GM21717 (cell line): ENCODE results near the gene LRIG2.
"Not testable (repeated sequence)": the region's sequence is repeated elsewhere in the genome, so short reads cannot be mapped to it uniquely, and the experiment has no call there.

Experiments used
- ATAC-seq: cut with Tn5 transposase; IDR thresholded peaks from one replicate; pipeline ENCODE4 v1.9.1; 2021; ENCODE audit warnings: mild to moderate bottlenecking, moderate library complexity; ENCODE audit not compliant: unreplicated experiment

Gene LRIG2

GRCh38 chr1:113072757-113073478 is at the start of gene LRIG2:
Gene LRIG2 (plus strand): TSS chr1:113073198. CDS start chr1:113073407, 209 bp downstream.
- ATAC-seq: peak; percentile 98

GRCh38 chr1:113023316-113023715 is 49.7 kb upstream of the LRIG2 start:
- not testable (repeated sequence) for ATAC-seq

- no peak for ATAC-seq
These were observed 46.0 kb upstream of the LRIG2 start for GRCh38 chr1:113027007-113027406.

GRCh38 chr1:113027449-113027848 is 45.5 kb upstream of the LRIG2 start:
- no peak for ATAC-seq

- ATAC-seq: no peak
These were observed 43.2 kb upstream of the LRIG2 start for GRCh38 chr1:113029822-113030221.

GRCh38 chr1:113031171-113031933 is 41.6 kb upstream of the LRIG2 start:
- peak; percentile 66 for ATAC-seq

- no peak for ATAC-seq
These were observed 37.9 kb upstream of the LRIG2 start for GRCh38 chr1:113035086-113035485.

- no peak for ATAC-seq
These were observed 36.2 kb upstream of the LRIG2 start for GRCh38 chr1:113036639-113037321.

- ATAC-seq: no peak
These were observed 33.0 kb upstream of the LRIG2 start for GRCh38 chr1:113040041-113040440.

GRCh38 chr1:113040718-113041412 is 32.1 kb upstream of the LRIG2 start:
- ATAC-seq: no peak

GRCh38 chr1:113041569-113042284 is 31.3 kb upstream of the LRIG2 start:
- ATAC-seq: no peak

GRCh38 chr1:113042285-113043143 is 30.5 kb upstream of the LRIG2 start:
- ATAC-seq: no peak

- not testable (repeated sequence) for ATAC-seq
These were observed 29.9 kb upstream of the LRIG2 start for GRCh38 chr1:113043144-113043488.

GRCh38 chr1:113046569-113046968 is 26.4 kb upstream of the LRIG2 start:
- ATAC-seq: no peak

- no peak for ATAC-seq
These were observed 24.9 kb upstream of the LRIG2 start for GRCh38 chr1:113048064-113048463.

GRCh38 chr1:113053344-113054126 is 19.5 kb upstream of the LRIG2 start:
- ATAC-seq: no peak

GRCh38 chr1:113055570-113055969 is 17.4 kb upstream of the LRIG2 start:
- ATAC-seq: no peak

GRCh38 chr1:113057006-113057405 is 16.0 kb upstream of the LRIG2 start:
- no peak for ATAC-seq
